Transverse colon (tissue), 3 donors: ENCODE results near the gene MARS1.
A peak's percentile ranks its signal among the peaks of the same experiment; 100 is the strongest.

Experiments used
- EP300 ChIP-seq: sonication (generic); formaldehyde crosslinking; IDR thresholded peaks from one replicate; pipeline ENCODE4 v1.6.1; 2017; ENCODE audit warnings: antibody characterized with exemption, low read depth
- POLR2A ChIP-seq: fragments of 450-650 bp; IDR thresholded peaks from one replicate; pipeline ENCODE4 v1.6.1; 2016; ENCODE audit warnings: antibody characterized with exemption, mild to moderate bottlenecking, moderate library complexity
- TF ChIP-seq, protein P1 (sequence below), 5 experiments: fragments of 200-600 bp in 3 of 5; fragments of 450-650 bp in 2 of 5; sonication (generic) in 3 of 5; IDR thresholded peaks; 1 replicate in 2 of 5; 2 replicates in 3 of 5; pipeline ENCODE4 v1.5.1; 2016 to 2017; ENCODE audit warnings: antibody characterized with exemption in 5 of 5, inconsistent platforms in 3 of 5, mild to moderate bottlenecking in 2 of 5, moderate library complexity in 1 of 5

GRCh38 chr12:57462251-57462911 is 25.5 kb upstream of the MARS1 start:
- TF ChIP-seq, protein P1, sequence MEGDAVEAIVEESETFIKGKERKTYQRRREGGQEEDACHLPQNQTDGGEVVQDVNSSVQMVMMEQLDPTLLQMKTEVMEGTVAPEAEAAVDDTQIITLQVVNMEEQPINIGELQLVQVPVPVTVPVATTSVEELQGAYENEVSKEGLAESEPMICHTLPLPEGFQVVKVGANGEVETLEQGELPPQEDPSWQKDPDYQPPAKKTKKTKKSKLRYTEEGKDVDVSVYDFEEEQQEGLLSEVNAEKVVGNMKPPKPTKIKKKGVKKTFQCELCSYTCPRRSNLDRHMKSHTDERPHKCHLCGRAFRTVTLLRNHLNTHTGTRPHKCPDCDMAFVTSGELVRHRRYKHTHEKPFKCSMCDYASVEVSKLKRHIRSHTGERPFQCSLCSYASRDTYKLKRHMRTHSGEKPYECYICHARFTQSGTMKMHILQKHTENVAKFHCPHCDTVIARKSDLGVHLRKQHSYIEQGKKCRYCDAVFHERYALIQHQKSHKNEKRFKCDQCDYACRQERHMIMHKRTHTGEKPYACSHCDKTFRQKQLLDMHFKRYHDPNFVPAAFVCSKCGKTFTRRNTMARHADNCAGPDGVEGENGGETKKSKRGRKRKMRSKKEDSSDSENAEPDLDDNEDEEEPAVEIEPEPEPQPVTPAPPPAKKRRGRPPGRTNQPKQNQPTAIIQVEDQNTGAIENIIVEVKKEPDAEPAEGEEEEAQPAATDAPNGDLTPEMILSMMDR (IDR thresholded peaks at IDR 0.05) = peak; percentile 94 to 98 (median 96)
- TF ChIP-seq EP300 (no peak), POLR2A (peak; percentile 39)
